Prostate gland (tissue), 2 donors: Measurements from ENCODE around the gene PPP2R5C.

Experiments
- CTCF ChIP-seq, 4 experiments: fragments of 200-600 bp in 2 of 4; fragments of 450-650 bp in 2 of 4; sonication (generic) in 2 of 4; IDR thresholded peaks; 1 replicate in 3 of 4; 2 replicates in 1 of 4; pipeline ENCODE4 v1.5.1; 2016 to 2019; ENCODE audit warnings: antibody characterized with exemption in 4 of 4, mild to moderate bottlenecking in 2 of 4, moderate library complexity in 2 of 4
- POLR2A ChIP-seq: fragments of 450-650 bp; IDR thresholded peaks from one replicate; pipeline ENCODE4 v1.6.1; 2016; ENCODE audit warnings: antibody characterized with exemption, mild to moderate bottlenecking
- POLR2AphosphoS5 ChIP-seq: sonication (generic); formaldehyde crosslinking; IDR thresholded peaks from one replicate; pipeline ENCODE4 v1.6.1; 2017; ENCODE audit warnings: antibody characterized with exemption

GRCh38 chr14:101858791-101859537 lies 97.5 kb downstream of the PPP2R5C start:
- TF ChIP-seq POLR2AphosphoS5, result no peak
- TF ChIP-seq POLR2A, result no peak
- TF ChIP-seq CTCF (IDR thresholded peaks at IDR 0.05), result no peak
